ENCODE measurements around the gene SLC35F2. TPM values are rescaled to one million over a fixed set of nuclear protein-coding genes. Genes with fewer than 3 reads are reported as not detected.

Gene SLC35F2
- total and polyA plus RNA-seq, 2 of the 4 experiments (the other 2 are of a cell fraction), result 4.9 to 15.4 TPM

DNA sequence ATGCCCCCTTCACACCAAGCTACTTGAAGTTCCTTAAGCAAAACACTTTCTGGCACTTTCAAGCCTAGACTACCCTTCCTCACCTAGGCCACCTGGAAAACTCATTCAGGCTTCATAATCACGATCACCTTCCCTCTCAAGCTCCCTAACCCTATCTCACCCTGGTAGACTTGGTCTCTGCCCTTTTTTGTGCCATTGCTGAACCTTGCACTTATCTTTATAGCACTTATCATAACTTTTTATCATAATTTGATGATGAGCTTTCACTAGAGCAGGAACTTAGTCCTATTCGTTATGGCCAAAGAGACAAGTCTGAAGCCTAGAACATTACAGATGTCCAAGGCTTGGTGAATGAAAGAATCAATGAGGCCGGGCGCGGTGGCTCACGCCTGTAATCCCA is 5.5 kb downstream of the SLC35F2 start:
- Histone ChIP-seq H3K9ac (ENCODE audit: low read depth, low read length) (no peak overlapping the region), H3K79me1 (ENCODE audit: low read depth in 1 of 2, low read length in 2 of 2) (peaks cover 3 to 6% of the 10 kb centered on the region in 2 experiments; a peak in 1 of 4 replicates), H3K9me3 (ENCODE audit: control insufficient read depth, insufficient read depth, low read length) (no peaks in the 10 kb centered on the region), H3K18ac (ENCODE audit: low read depth, low read length) (no peak overlapping the region), H3K9me1 (ENCODE audit: insufficient read depth, low read length) (0 out of 2 replicates have a peak, but pooled peaks cover 3% of the 10 kb centered on the region), H3K27me3 (ENCODE audit: control insufficient read depth, insufficient read depth, low read length) (no peaks in the 10 kb centered on the region), H3K4me3 (ENCODE audit: insufficient read depth, low read depth, low read length) (no peak overlapping the region), H3K4ac (ENCODE audit: low read depth, low read length) (no peak overlapping the region), H3K14ac (replicated peaks; ENCODE audit: low read depth, low read length) (no peak overlapping the region), H4K5ac (ENCODE audit: low read depth, low read length) (no peak overlapping the region), H2BK15ac (ENCODE audit: low read depth, low read length) (no peak overlapping the region), H2AK5ac (ENCODE audit: low read depth, low read length) (no peak overlapping the region), H2BK120ac (ENCODE audit: low read depth, low read length) (no peak overlapping the region), H3K23ac (ENCODE audit: low read depth, low read length) (no peak overlapping the region), H3K27ac (ENCODE audit: insufficient read depth, low read length) (no peak overlapping the region), H2BK20ac (ENCODE audit: low read depth, low read length) (no peak overlapping the region), H2AK9ac (replicated peaks; ENCODE audit: low read depth, low read length, poor library complexity) (no peak overlapping the region), H4K8ac (ENCODE audit: low read depth in 2 of 2, low read length in 2 of 2) (no peak overlapping the region), H2AFZ (replicated peaks; ENCODE audit: low read length, poor library complexity) (no peak overlapping the region), H3K56ac (ENCODE audit: extremely low read depth, insufficient read depth, low read length) (no peak overlapping the region), H3K4me1 (ENCODE audit: control insufficient read depth, insufficient read depth, low read length) (no peaks in the 10 kb centered on the region; the same call in 1 of the 2 replicates), H3K36me3 (ENCODE audit: control insufficient read depth, insufficient read depth, low read length) (no peaks in the 10 kb centered on the region), H4K91ac (ENCODE audit: insufficient read depth, low read depth, low read length) (no peak overlapping the region), H3K4me2 (ENCODE audit: low read depth, low read length) (no peak overlapping the region), H4K20me1 (ENCODE audit: insufficient read depth, low read length) (no peaks in the 10 kb centered on the region), H2BK5ac (ENCODE audit: low read depth, low read length, poor library complexity, severe bottlenecking) (no peak overlapping the region)
- TF ChIP-seq MXI1 (IDR thresholded peaks at IDR 0.05; ENCODE audit: borderline replicate concordance, low read depth, low read length) (no peak), MAFK (IDR thresholded peaks at IDR 0.05; ENCODE audit: low read depth, low read length) (no peak), NFE2L2 (IDR thresholded peaks at IDR 0.05; ENCODE audit: low read depth, low read length) (no peak), SMC3 (IDR thresholded peaks at IDR 0.05; ENCODE audit: low read depth, low read length) (no peak), BHLHE40 (IDR thresholded peaks at IDR 0.05; ENCODE audit: low read depth, low read length) (no peak), RCOR1 (IDR thresholded peaks at IDR 0.05; ENCODE audit: insufficient replicate concordance, low read length) (no peak), FOS (IDR thresholded peaks at IDR 0.05; ENCODE audit: low read depth, low read length) (no peak), CHD1 (IDR thresholded peaks at IDR 0.05; ENCODE audit: low read depth, low read length) (no peak), POLR2A (IDR thresholded peaks at IDR 0.05; ENCODE audit: low read depth, low read length) (no peak), RFX5 (IDR thresholded peaks at IDR 0.05; ENCODE audit: low read depth, low read length) (no peak), RAD21 (IDR thresholded peaks at IDR 0.05; ENCODE audit: low read length) (no peak), MAZ (IDR thresholded peaks at IDR 0.05; ENCODE audit: borderline replicate concordance, low read depth, low read length) (no peak)
- TF ChIP-seq, protein P1, sequence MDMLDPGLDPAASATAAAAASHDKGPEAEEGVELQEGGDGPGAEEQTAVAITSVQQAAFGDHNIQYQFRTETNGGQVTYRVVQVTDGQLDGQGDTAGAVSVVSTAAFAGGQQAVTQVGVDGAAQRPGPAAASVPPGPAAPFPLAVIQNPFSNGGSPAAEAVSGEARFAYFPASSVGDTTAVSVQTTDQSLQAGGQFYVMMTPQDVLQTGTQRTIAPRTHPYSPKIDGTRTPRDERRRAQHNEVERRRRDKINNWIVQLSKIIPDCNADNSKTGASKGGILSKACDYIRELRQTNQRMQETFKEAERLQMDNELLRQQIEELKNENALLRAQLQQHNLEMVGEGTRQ (IDR thresholded peaks at IDR 0.05; ENCODE audit: low read depth, low read length), result no peak
- TF ChIP-seq, protein P2, sequence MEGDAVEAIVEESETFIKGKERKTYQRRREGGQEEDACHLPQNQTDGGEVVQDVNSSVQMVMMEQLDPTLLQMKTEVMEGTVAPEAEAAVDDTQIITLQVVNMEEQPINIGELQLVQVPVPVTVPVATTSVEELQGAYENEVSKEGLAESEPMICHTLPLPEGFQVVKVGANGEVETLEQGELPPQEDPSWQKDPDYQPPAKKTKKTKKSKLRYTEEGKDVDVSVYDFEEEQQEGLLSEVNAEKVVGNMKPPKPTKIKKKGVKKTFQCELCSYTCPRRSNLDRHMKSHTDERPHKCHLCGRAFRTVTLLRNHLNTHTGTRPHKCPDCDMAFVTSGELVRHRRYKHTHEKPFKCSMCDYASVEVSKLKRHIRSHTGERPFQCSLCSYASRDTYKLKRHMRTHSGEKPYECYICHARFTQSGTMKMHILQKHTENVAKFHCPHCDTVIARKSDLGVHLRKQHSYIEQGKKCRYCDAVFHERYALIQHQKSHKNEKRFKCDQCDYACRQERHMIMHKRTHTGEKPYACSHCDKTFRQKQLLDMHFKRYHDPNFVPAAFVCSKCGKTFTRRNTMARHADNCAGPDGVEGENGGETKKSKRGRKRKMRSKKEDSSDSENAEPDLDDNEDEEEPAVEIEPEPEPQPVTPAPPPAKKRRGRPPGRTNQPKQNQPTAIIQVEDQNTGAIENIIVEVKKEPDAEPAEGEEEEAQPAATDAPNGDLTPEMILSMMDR (conservative IDR thresholded peaks at IDR 0.05; ENCODE audit: low read depth, low read length), result no peak
- TF ChIP-seq, protein P3, sequence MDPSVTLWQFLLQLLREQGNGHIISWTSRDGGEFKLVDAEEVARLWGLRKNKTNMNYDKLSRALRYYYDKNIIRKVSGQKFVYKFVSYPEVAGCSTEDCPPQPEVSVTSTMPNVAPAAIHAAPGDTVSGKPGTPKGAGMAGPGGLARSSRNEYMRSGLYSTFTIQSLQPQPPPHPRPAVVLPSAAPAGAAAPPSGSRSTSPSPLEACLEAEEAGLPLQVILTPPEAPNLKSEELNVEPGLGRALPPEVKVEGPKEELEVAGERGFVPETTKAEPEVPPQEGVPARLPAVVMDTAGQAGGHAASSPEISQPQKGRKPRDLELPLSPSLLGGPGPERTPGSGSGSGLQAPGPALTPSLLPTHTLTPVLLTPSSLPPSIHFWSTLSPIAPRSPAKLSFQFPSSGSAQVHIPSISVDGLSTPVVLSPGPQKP (IDR thresholded peaks at IDR 0.05; ENCODE audit: borderline replicate concordance, low read depth, low read length), result no peak
- DNase-seq (no peak), ATAC-seq (ENCODE audit: low read depth) (no peak)
- ChIA-PET POLR2A (ENCODE audit: unreplicated experiment) (no interaction called here), CTCF (no interaction called here)
- WGBS, 2 experiments (ENCODE audit: extremely low coverage in 2 of 2, insufficient read length in 1 of 2), result 100% methylated on average over 1 of the region's 6 CpGs; no CpG with 5 or more reads in 1 of the 2 experiments
- intact Hi-C loops (cut with micrococcal nuclease) (no loop called here), in situ Hi-C loops (cut with MboI; ENCODE audit: low sequenced_read_pairs) (no loop called here), dilution Hi-C loops (cut with HindIII; ENCODE audit: low sequenced_read_pairs, unreplicated experiment) (no loop called here)
- BruUV-seq (replicated peaks), result no TSS peak

All from IMR-90 (cell line).